ENCODE measurements around the gene SLC38A4.

GRCh38 chr12:46779879-46780278 lies 45.9 kb downstream of the SLC38A4 start:
- TF ChIP-seq CTCF (conservative IDR thresholded peaks at IDR 0.05) = no peak
- no peak for TF ChIP-seq EZH2 (IDR thresholded peaks at IDR 0.05; ENCODE audit: low read depth)

Data from PC-9 (cell line).